ENCODE results near the gene APOA5.

- TF ChIP-seq TEAD4 (CRISPR knock-in tag; IDR thresholded peaks at IDR 0.05) (no peak), MXD4 (CRISPR knock-in tag; IDR thresholded peaks at IDR 0.05; ENCODE audit: borderline replicate concordance) (no peak)
These were observed 4.3 kb downstream of the APOA5 start for GRCh38 chr11:116787436-116787785.

All from WTC11 (cell line).